Vagina (tissue), 2 donors: ENCODE data around the gene REV3L. TPM values are rescaled to one million over a fixed set of nuclear protein-coding genes. Genes with fewer than 3 reads are reported as not detected.
"Not testable (repeated sequence)": the region's sequence is repeated elsewhere in the genome, so short reads cannot be mapped to it uniquely, and the experiment has no call there.

Experiments
- DNase-seq, 2 donors: peaks; one replicate each; pipeline ENCODE4 v3.0.0-alpha.2; 2017; ENCODE audit errors: extremely low spot score in 2 of 2
- H3K27ac ChIP-seq: fragments of 200-600 bp; sonication (generic); one replicate; pipeline ENCODE4 v1.5.1; 2019
- H3K27me3 ChIP-seq: fragments of 200-600 bp; sonication (generic); one replicate; pipeline ENCODE4 v1.5.1; 2019
- H3K36me3 ChIP-seq, 2 donors: fragments of 200-600 bp; sonication (generic); one replicate each; pipeline ENCODE4 v1.5.1; 2017 to 2019
- H3K4me1 ChIP-seq: fragments of 200-600 bp; sonication (generic); one replicate; pipeline ENCODE4 v1.5.1; 2019
- H3K4me3 ChIP-seq, 2 donors: fragments of 200-600 bp; sonication (generic); 1 replicate in 1 of 2; 2 replicates in 1 of 2; pipeline ENCODE4 v1.5.1; 2016 to 2019
- H3K9me3 ChIP-seq: fragments of 200-600 bp; sonication (generic); one replicate; pipeline ENCODE4 v1.5.1; 2019
- CTCF ChIP-seq, 3 experiments: fragments of 450-650 bp in 2 of 3; fragments of 200-600 bp in 1 of 3; sonication (generic) in 1 of 3; IDR thresholded peaks; one replicate each; pipeline ENCODE4 v1.5.1; 2017 to 2019; ENCODE audit warnings: antibody characterized with exemption in 3 of 3, mild to moderate bottlenecking in 2 of 3, moderate library complexity in 2 of 3
- POLR2A ChIP-seq, 2 donors: fragments of 450-650 bp; IDR thresholded peaks; one replicate each; pipeline ENCODE4 v1.6.1; 2017; ENCODE audit warnings: antibody characterized with exemption in 2 of 2, mild to moderate bottlenecking in 2 of 2, moderate library complexity in 2 of 2
- POLR2AphosphoS5 ChIP-seq, 2 donors: sonication (generic); formaldehyde crosslinking; IDR thresholded peaks; one replicate each; pipeline ENCODE4 v1.9.0; 2017; ENCODE audit warnings: antibody characterized with exemption in 2 of 2, mild to moderate bottlenecking in 2 of 2, low read depth in 1 of 2; ENCODE audit not compliant: insufficient read depth in 1 of 2
- intact Hi-C: fragments of 100-400 bp; cut with DNase I; formaldehyde crosslinking; loops from one replicate; pipeline ENCODE4 v1.15.1; 2023
- total RNA-seq: library from RNA; depleted of rRNA; stranded (reverse); fragments of >200 nt; gene quantifications from one replicate; pipeline ENCODE4 v1.2.3, GENCODE V29; 2016

REV3L gene
- total RNA-seq, 1 donor from 2014 or later, result 33.9 TPM

- TF ChIP-seq CTCF (IDR thresholded peaks at IDR 0.05) (no peak), POLR2A (IDR thresholded peaks at IDR 0.05) (no peak)
- DNase-seq, result no peak
- Histone ChIP-seq H3K27ac (no peak overlapping the region), H3K36me3 (peaks cover 7 to 57% of the 10 kb centered on the region in 2 donors), H3K4me3 (no peak overlapping the region), H3K9me3 (no peaks in the 10 kb centered on the region), H3K4me1 (no peaks in the 10 kb centered on the region), H3K27me3 (no peaks in the 10 kb centered on the region)
- intact Hi-C loops, result no loop called here
Measured at GRCh38 chr6:111307275-111307858, 175.7 kb downstream of the REV3L start.

GRCh38 chr6:111306104-111306888 lies 176.7 kb downstream of the REV3L start:
- TF ChIP-seq POLR2A (IDR thresholded peaks at IDR 0.05) (no peak), POLR2AphosphoS5 (IDR thresholded peaks at IDR 0.05; ENCODE audit: insufficient read depth in 1 of 2, low read depth in 1 of 2) (no peak), CTCF (IDR thresholded peaks at IDR 0.05) (no peak)
- Histone ChIP-seq H3K4me1 (no peaks in the 10 kb centered on the region), H3K4me3 (no peak overlapping the region), H3K27me3 (no peaks in the 10 kb centered on the region), H3K36me3 (peaks cover 7 to 54% of the 10 kb centered on the region in 2 donors), H3K27ac (no peak overlapping the region), H3K9me3 (peaks cover 4% of the 10 kb centered on the region)
- no peak for DNase-seq
- intact Hi-C loops, result no loop called here

- DNase-seq, result no peak
- Histone ChIP-seq H3K4me1 (no peaks in the 10 kb centered on the region), H3K4me3 (no peak overlapping the region), H3K36me3 (peaks cover 0 to 30% of the 10 kb centered on the region in 2 donors), H3K27me3 (no peaks in the 10 kb centered on the region), H3K27ac (no peak overlapping the region), H3K9me3 (peaks cover 4% of the 10 kb centered on the region)
- intact Hi-C loops, result no loop called here
- TF ChIP-seq CTCF (IDR thresholded peaks at IDR 0.05) (no peak), POLR2AphosphoS5 (IDR thresholded peaks at IDR 0.05; ENCODE audit: insufficient read depth in 1 of 2, low read depth in 1 of 2) (no peak), POLR2A (IDR thresholded peaks at IDR 0.05) (no peak)
Measured at GRCh38 chr6:111301946-111302345, 181.1 kb downstream of the REV3L start.

- DNase-seq, H3K27me3 ChIP-seq, intact Hi-C loops, H3K9me3 ChIP-seq, H3K4me1 ChIP-seq, H3K27ac ChIP-seq, H3K4me3 ChIP-seq: not testable (repeated sequence)
- peaks cover 0 to 29% of the 10 kb centered on the region in 2 donors for H3K36me3 ChIP-seq
Measured at GRCh38 chr6:111300938-111301800, 181.8 kb downstream of the REV3L start.

- TF ChIP-seq POLR2A (IDR thresholded peaks at IDR 0.05) (no peak), CTCF (IDR thresholded peaks at IDR 0.05) (no peak), POLR2AphosphoS5 (IDR thresholded peaks at IDR 0.05; ENCODE audit: insufficient read depth in 1 of 2, low read depth in 1 of 2) (no peak)
- Histone ChIP-seq H3K4me3 (no peak overlapping the region), H3K27ac (no peak overlapping the region), H3K36me3 (peaks cover 0 to 24% of the 10 kb centered on the region in 2 donors), H3K27me3 (no peaks in the 10 kb centered on the region), H3K9me3 (peaks cover 4% of the 10 kb centered on the region), H3K4me1 (no peaks in the 10 kb centered on the region)
- DNase-seq, result no peak
- intact Hi-C loops, result no loop called here
Measured at GRCh38 chr6:111297776-111298175, 185.2 kb downstream of the REV3L start.
